Endothelial cell of umbilical vein (primary cell): ENCODE measurements around the gene CIDEB. TPM values are rescaled to one million over a fixed set of nuclear protein-coding genes. Genes with fewer than 3 reads are reported as not detected.

Experiments
- BruUV-seq: library from RNA; stranded (reverse); fragments of 400-500 nt; replicated peaks from 2 replicates; lab custom pipeline; 2021; lab: Mats Ljungman, UMichigan
- CTCF ChIA-PET: fragments of 300-600, 350-600 bp; sonication (Branson Sonifier 250); formaldehyde crosslinking; loops from one replicate; lab custom pipeline; 2021; ENCODE audit warnings: antibody characterized with exemption, inconsistent platforms; lab: Charles Lee
- POLR2A ChIA-PET: fragments of 300-600, 350-600 bp; sonication (Branson Sonifier 250); formaldehyde crosslinking; loops from one replicate; lab custom pipeline; 2021; ENCODE audit warnings: antibody characterized with exemption, inconsistent platforms; lab: Charles Lee
- DNase-seq: peaks from one replicate; pipeline ENCODE4 v3.0.0-alpha.2; 2011; ENCODE audit warnings: low read depth, low spot score
- FAIRE-seq: peaks from 2 replicates; lab custom pipeline; 2011; peaks lifted over from hg19 to GRCh38; lab: Jason Lieb, UNC
- H2AFZ ChIP-seq: 2 replicates; pipeline ENCODE4 v1.6.0; 2012; ENCODE audit warnings: low read depth, low read length, control low read depth, inconsistent platforms
- H3K27ac ChIP-seq: 2 replicates; pipeline ENCODE4 v1.5.1; 2011; ENCODE audit warnings: low read depth, mild to moderate bottlenecking, control low read depth, low read length, moderate library complexity; ENCODE audit not compliant: insufficient read depth
- H3K27me3 ChIP-seq, 2 experiments: 2 replicates each; pipeline versions ENCODE4 v1.6.0 to v1.6.1; 2011; ENCODE audit warnings: low read length in 2 of 2, mixed read lengths in 1 of 2; ENCODE audit not compliant: control insufficient read depth in 2 of 2, insufficient read depth in 2 of 2
- H3K36me3 ChIP-seq, 2 experiments: 2 replicates in 1 of 2; 3 replicates in 1 of 2; pipeline ENCODE4 v1.5.1; 2011; ENCODE audit warnings: low read length in 2 of 2, mild to moderate bottlenecking in 1 of 2, moderate library complexity in 1 of 2; ENCODE audit not compliant: control insufficient read depth in 2 of 2, insufficient read depth in 2 of 2; ENCODE audit errors: extremely low read depth in 1 of 2
- H3K4me1 ChIP-seq: 3 replicates; pipeline ENCODE4 v1.5.1; 2011; ENCODE audit warnings: mild to moderate bottlenecking, low read length; ENCODE audit not compliant: control insufficient read depth, insufficient read depth; ENCODE audit errors: extremely low read depth
- H3K4me2 ChIP-seq: 2 replicates; pipeline ENCODE4 v1.6.1; 2011; ENCODE audit warnings: low read length, control low read depth, mixed read lengths; ENCODE audit not compliant: insufficient read depth
- H3K4me3 ChIP-seq, 3 experiments: fragments of 200-600 bp in 1 of 3; sonication (generic), shearing (Covaris generic) in 1 of 3; replicated peaks in 1 of 3; 2 replicates each; pipeline ENCODE4 v1.5.1; 2011 to 2016; ENCODE audit warnings: control low read depth in 3 of 3, low read length in 3 of 3, mild to moderate bottlenecking in 2 of 3, inconsistent platforms in 1 of 3, low read depth in 1 of 3, moderate library complexity in 1 of 3; ENCODE audit not compliant: insufficient read depth in 1 of 3
- H3K79me2 ChIP-seq: 2 replicates; pipeline ENCODE4 v1.6.0; 2012; ENCODE audit warnings: low read length, inconsistent platforms; ENCODE audit not compliant: control insufficient read depth, insufficient read depth
- H3K9ac ChIP-seq: replicated peaks from 2 replicates; pipeline ENCODE3; 2011; ENCODE audit warnings: low read length, control low read depth; ENCODE audit not compliant: insufficient read depth; ENCODE audit errors: extremely low read depth
- H3K9me1 ChIP-seq: replicated peaks from 3 replicates; pipeline ENCODE4 v1.6.0; 2011; ENCODE audit warnings: mild to moderate bottlenecking, low read length; ENCODE audit not compliant: control insufficient read depth, insufficient read depth; ENCODE audit errors: extremely low read depth
- H3K9me3 ChIP-seq: replicated peaks from 2 replicates; pipeline ENCODE4 v1.5.1; 2012; ENCODE audit warnings: low read length, inconsistent platforms; ENCODE audit not compliant: control insufficient read depth, insufficient read depth
- H4K20me1 ChIP-seq: replicated peaks from 2 replicates; pipeline ENCODE3; 2011; ENCODE audit warnings: mild to moderate bottlenecking, low read length; ENCODE audit not compliant: control insufficient read depth, insufficient read depth; ENCODE audit errors: extremely low read depth
- CTCF ChIP-seq, 2 donors: IDR thresholded peaks; 1 replicate in 1 of 2; 2 replicates in 1 of 2; pipeline ENCODE4 v1.5.1; 2011; ENCODE audit warnings: low read length in 2 of 2, mild to moderate bottlenecking in 2 of 2, moderate library complexity in 2 of 2, control low read depth in 1 of 2, inconsistent platforms in 1 of 2, low read depth in 1 of 2; ENCODE audit not compliant: insufficient read depth in 1 of 2; ENCODE audit errors: extremely low read depth in 1 of 2
- EZH2 ChIP-seq: IDR thresholded peaks from 2 replicates; pipeline ENCODE4 v1.6.1; 2012; ENCODE audit warnings: borderline replicate concordance, low read depth, mild to moderate bottlenecking, moderate library complexity, low read length, inconsistent platforms; ENCODE audit not compliant: severe bottlenecking
- FOS ChIP-seq: IDR thresholded peaks from 2 replicates; pipeline ENCODE4 v1.6.1; 2011; ENCODE audit warnings: mild to moderate bottlenecking, low read length, moderate library complexity, borderline replicate concordance; ENCODE audit not compliant: insufficient read depth
- GATA2 ChIP-seq: IDR thresholded peaks from 2 replicates; pipeline ENCODE4 v1.7.0; 2011; ENCODE audit warnings: low read depth, mild to moderate bottlenecking, moderate library complexity, mixed read lengths, low read length; ENCODE audit not compliant: insufficient read length, insufficient read depth
- JUN ChIP-seq: IDR thresholded peaks from 2 replicates; pipeline ENCODE4 v1.6.1; 2011; ENCODE audit warnings: borderline replicate concordance, low read depth; ENCODE audit not compliant: insufficient read length, insufficient read depth
- MAX ChIP-seq: IDR thresholded peaks from 2 replicates; pipeline ENCODE4 v1.6.1; 2011; ENCODE audit not compliant: insufficient read depth, insufficient read length
- MYC ChIP-seq: IDR thresholded peaks from one replicate; pipeline ENCODE4 v1.6.1; 2011; ENCODE audit warnings: mild to moderate bottlenecking, low read depth, low read length
- POLR2A ChIP-seq: IDR thresholded peaks from 2 replicates; pipeline ENCODE4 v1.6.1; 2012; ENCODE audit warnings: low read depth, mild to moderate bottlenecking, control low read depth, low read length
- POLR2AphosphoS5 ChIP-seq: IDR thresholded peaks from 2 replicates; pipeline ENCODE4 v1.6.1; 2012; ENCODE audit warnings: low read depth, mild to moderate bottlenecking, control low read depth, low read length, moderate library complexity; ENCODE audit not compliant: insufficient read depth
- dilution Hi-C: fragments of 300-500 bp; cut with MboI; formaldehyde crosslinking; loops from one replicate; pipeline ENCODE4 v1.15.0; 2019; ENCODE audit warnings: low sequenced_read_pairs; ENCODE audit not compliant: extremely low pct_ligation_motif_present
- intact Hi-C: fragments of 100-400 bp; cut with micrococcal nuclease; formaldehyde crosslinking; loops from one replicate; pipeline ENCODE4 v1.10.0; 2022
- polyA plus RNA-seq, 4 experiments: library from polyadenylated mRNA; depleted of rRNA in 3 of 4; stranded (reverse) in 3 of 4; unstranded in 1 of 4; fragments of >200 nt; gene quantifications; 2 replicates each; pipeline versions ENCODE4 v1.2.1 to v1.2.3, GENCODE V29; 2011 to 2012; ENCODE audit warnings: missing spikeins in 1 of 4
- total RNA-seq: library from RNA; stranded (reverse); gene quantifications from 2 replicates; pipeline ENCODE4 v1.2.3, GENCODE V29; 2021

CIDEB gene
- total and polyA plus RNA-seq, 2 donors (not counting 3 experiments of a cell fraction or from before 2014, with no cell fraction given) = 5.2 to 7.2 TPM

- intact Hi-C loops = loop anchor here (1.0 kb wide), 5 partner anchors 27 to 56 kb away; partner anchors contain the start of genes DHRS1, MDP1 and NOP9
- H3K36me3 ChIP-seq = peaks cover 2 to 15% of the 10 kb centered on the region in 2 experiments
- peak overlapping the region; percentile 98 for H3K9ac ChIP-seq
- DNase-seq = no peak
- dilution Hi-C loops = no loop called here
- H4K20me1 ChIP-seq = no peaks in the 10 kb centered on the region
- H3K9me3 ChIP-seq = no peaks in the 10 kb centered on the region
- H2AFZ ChIP-seq = peak overlapping the region; percentile 81
- ChIA-PET CTCF (interaction anchor here (0.6 to 2.9 kb wide), 14 partner anchors 8 to 1344 kb away, joined by 3 to 35 read pairs (median 5); partner anchors contain the start of genes CHMP4A, CIDEB, IRF9 and MDP1), POLR2A (interaction anchor here (0.8 to 1.9 kb wide), 3 partner anchors 8 to 29 kb away, joined by 3 to 17 read pairs (median 4); partner anchors contain the start of gene TINF2)
- no peaks in the 10 kb centered on the region for H3K79me2 ChIP-seq
- peaks cover 9% of the 10 kb centered on the region for H3K4me1 ChIP-seq
- TF ChIP-seq MYC (no peak), POLR2AphosphoS5 (no peak)
- H3K27ac ChIP-seq = peak overlapping the region; percentile 92
- peak overlapping the region; percentile 58 to 77 (median 65) for H3K4me3 ChIP-seq
- peak; percentile 40 for FAIRE-seq
- no peaks in the 10 kb centered on the region for H3K9me1 ChIP-seq
- H3K27me3 ChIP-seq = no peaks in the 10 kb centered on the region
- no TSS peak for BruUV-seq
- peak overlapping the region; percentile 76 for H3K4me2 ChIP-seq
Measured at GRCh38 chr14:24271834-24272263, 35.9 kb downstream of the CIDEB start.

GRCh38 chr14:24271134-24271833 is 36.5 kb downstream of the CIDEB start, which contains the start of gene RABGGTA:
TSS of gene RABGGTA (minus strand) at chr14:24271597. CDS start at chr14:24271115, 482 bp downstream.
- intact Hi-C loops = loop anchor here (1.0 kb wide), 5 partner anchors 28 to 55 kb away; partner anchors contain the start of genes DHRS1, MDP1 and NOP9
- H3K4me2 ChIP-seq = peak within 1 kb of the TSS; percentile 76
- peak within 1 kb of the TSS; percentile 58 to 77 (median 65) for H3K4me3 ChIP-seq
- H3K27me3 ChIP-seq = no peaks in the 10 kb centered on the region
- peak within 1 kb of the TSS; percentile 92 for H3K27ac ChIP-seq
- no peaks in the 10 kb centered on the region for H3K79me2 ChIP-seq
- TSS peak; percentile 65 for BruUV-seq
- H2AFZ ChIP-seq = peak within 1 kb of the TSS; percentile 81
- TF ChIP-seq GATA2 = no peak
- TF ChIP-seq JUN = no peak
- no peak for TF ChIP-seq FOS
- peak; percentile 9 for TF ChIP-seq MAX
- peak; percentile 74 to 85 for TF ChIP-seq CTCF (IDR thresholded peaks at IDR 0.05; ENCODE audit: extremely low read depth in 1 of 2, insufficient read depth in 1 of 2, low read depth in 1 of 2, low read length in 2 of 2)
- no peak for TF ChIP-seq EZH2
- TF ChIP-seq POLR2A = peak; percentile 81
- TF ChIP-seq POLR2AphosphoS5 = peak; percentile 89
- TF ChIP-seq MYC = no peak
- no peaks in the 10 kb centered on the region for H4K20me1 ChIP-seq
- H3K36me3 ChIP-seq = peaks cover 2 to 20% of the 10 kb centered on the region in 2 experiments
- CTCF ChIA-PET = interaction anchor here (0.6 to 2.9 kb wide), 17 partner anchors 9 to 1344 kb away, joined by 3 to 35 read pairs (median 4); partner anchors contain the start of genes CHMP4A, CIDEB, IRF9 and MDP1
- peaks cover 9% of the 10 kb centered on the region for H3K4me1 ChIP-seq
- no peaks in the 10 kb centered on the region for H3K9me1 ChIP-seq
- DNase-seq = peak; percentile 79
- POLR2A ChIA-PET = interaction anchor here (0.8 to 1.9 kb wide), 3 partner anchors 9 to 29 kb away, joined by 3 to 17 read pairs (median 4); partner anchors contain the start of gene TINF2
- peak; percentile 79 for FAIRE-seq
- H3K9me3 ChIP-seq = no peaks in the 10 kb centered on the region
- H3K9ac ChIP-seq = peak within 1 kb of the TSS; percentile 98
- dilution Hi-C loops = no loop called here
